K562 (cell line): ENCODE results near the gene RRAS. TPM values are rescaled to one million over a fixed set of nuclear protein-coding genes. Genes with fewer than 3 reads are reported as not detected.

Source experiments
- BRD4 ChIP-seq: fragments of 200-600 bp; sonication (generic); IDR thresholded peaks from 2 replicates; pipeline ENCODE4 v1.6.1; 2017; ENCODE audit warnings: inconsistent platforms
- NR4A1 ChIP-seq, 2 experiments: fragments of 250-450 bp in 1 of 2; fragments of 450-650 bp in 1 of 2; sonication (Bioruptor Pico) in 1 of 2; IDR thresholded peaks; 2 replicates each; pipeline versions ENCODE4 v1.4.0 to v1.6.1; 2016 to 2020; ENCODE audit warnings: mild to moderate bottlenecking in 2 of 2, missing compliant biosample characterization in 1 of 2, missing genetic modification characterization in 1 of 2, moderate library complexity in 1 of 2
- NUFIP1 ChIP-seq: fragments of 450-650 bp; IDR thresholded peaks from 2 replicates; pipeline ENCODE4 v1.6.1; 2018; ENCODE audit not compliant: partially characterized antibody
- RBM15 ChIP-seq: fragments of 200-400 bp; formaldehyde crosslinking; IDR thresholded peaks from 2 replicates; pipeline ENCODE4 v1.6.1; 2018; ENCODE audit warnings: mild to moderate bottlenecking, low read length, moderate library complexity; ENCODE audit not compliant: insufficient read depth
- REST ChIP-seq, 2 experiments: fragments of 450-650 bp; formaldehyde crosslinking in 1 of 2; IDR thresholded peaks; 2 replicates each; pipeline versions ENCODE4 v1.4.0 to v1.6.1; 2014 to 2020; ENCODE audit warnings: mild to moderate bottlenecking in 2 of 2, borderline replicate concordance in 1 of 2, low read depth in 1 of 2
- ZFP91 ChIP-seq: sonication (generic); formaldehyde crosslinking; IDR thresholded peaks from 2 replicates; pipeline ENCODE4 v1.8.0; 2022; ENCODE audit warnings: mild to moderate bottlenecking, missing genetic modification reagents
- ZNF174 ChIP-seq: fragments of 250-450 bp; sonication (Bioruptor Pico); IDR thresholded peaks from 2 replicates; pipeline ENCODE4 v1.4.0; 2020; ENCODE audit warnings: mild to moderate bottlenecking
- polyA plus RNA-seq, 8 experiments: library from polyadenylated mRNA; depleted of rRNA in 4 of 8; stranded (reverse) in 5 of 8; unstranded in 3 of 8; fragments of >200 nt; fragmentation: Nextera tagmentation in 2 of 8; fragmentation: Illumina TruSeq in 1 of 8; extraction: Ambion mirVana in 2 of 8; extraction: Trizol in 1 of 8; gene quantifications; 2 replicates each; pipeline versions ENCODE4 v1.2.1 to v1.2.3, GENCODE V29; 2011 to 2014; ENCODE audit warnings: inconsistent platforms in 1 of 8, missing spikeins in 1 of 8
- total RNA-seq, 7 experiments: library from RNA; depleted of rRNA in 6 of 7; stranded (reverse); fragments of >200 nt in 6 of 7; fragmentation: Illumina TruSeq in 2 of 7; extraction: Trizol in 2 of 7; gene quantifications; 2 replicates each; pipeline versions ENCODE4 v1.2.1 to v1.2.3, GENCODE V29; 2011 to 2021; ENCODE audit warnings: low replicate concordance in 1 of 7

Gene RRAS
- total and polyA plus RNA-seq, 9 of the 15 experiments (the other 6 are each of a cell fraction or from before 2014, with no cell fraction given), result 0.70 to 17.3 (median 8.2) TPM

- TF ChIP-seq REST (IDR thresholded peaks at IDR 0.05; ENCODE audit: borderline replicate concordance) (no peak), REST (CRISPR knock-in tag; IDR thresholded peaks at IDR 0.05; ENCODE audit: low read depth) (no peak), NR4A1 (CRISPR knock-in tag; IDR thresholded peaks at IDR 0.05) (no peak), NR4A1 (tag; IDR thresholded peaks at IDR 0.05) (no peak), RBM15 (no peak), NUFIP1 (no peak), BRD4 (no peak), ZNF174 (CRISPR knock-in tag) (no peak), ZFP91 (CRISPR knock-in tag) (no peak)
These were observed 24.1 kb downstream of the RRAS start (continued) for GRCh38 chr19:49615861-49616260.
